Upper lobe of left lung (tissue), 6 donors: Measurements from ENCODE around the gene BANP. TPM values are rescaled to one million over a fixed set of nuclear protein-coding genes. Genes with fewer than 3 reads are reported as not detected.

Source experiments
- ATAC-seq, 2 donors: fragments of 200-7000 bp; cut with Tn5 transposase; one replicate each; pipeline ENCODE4 v1.9.1; 2022; ENCODE audit warnings: mild to moderate bottlenecking in 2 of 2, moderate library complexity in 2 of 2; ENCODE audit not compliant: low FRiP score in 2 of 2
- DNase-seq, 2 donors: peaks; one replicate each; pipeline ENCODE4 v3.0.0-alpha.2; 2019 to 2020
- H3K27ac ChIP-seq, 4 donors: fragments of 200-600 bp; sonication (generic); one replicate each; pipeline ENCODE4 v1.5.1; 2016 to 2019
- H3K27me3 ChIP-seq, 4 donors: fragments of 200-600 bp; sonication (generic); one replicate each; pipeline ENCODE4 v1.5.1; 2017 to 2019
- H3K36me3 ChIP-seq, 4 donors: fragments of 200-600 bp; sonication (generic); one replicate each; pipeline ENCODE4 v1.5.1; 2016 to 2019
- H3K4me1 ChIP-seq, 4 donors: fragments of 200-600 bp; sonication (generic); one replicate each; pipeline ENCODE4 v1.5.1; 2018 to 2019
- H3K4me3 ChIP-seq, 4 donors: fragments of 200-600 bp; sonication (generic); one replicate each; pipeline ENCODE4 v1.5.1; 2017 to 2019; ENCODE audit warnings: mild to moderate bottlenecking in 2 of 4, moderate library complexity in 1 of 4
- H3K9me3 ChIP-seq, 4 donors: fragments of 200-600 bp; sonication (generic); one replicate each; pipeline ENCODE4 v1.5.1; 2018 to 2019
- EP300 ChIP-seq, 4 donors: sonication (generic); formaldehyde crosslinking; IDR thresholded peaks; one replicate each; pipeline ENCODE4 v1.5.1; 2017; ENCODE audit warnings: antibody characterized with exemption in 4 of 4, control low read depth in 2 of 4
- POLR2A ChIP-seq, 4 donors: fragments of 450-650 bp; IDR thresholded peaks; one replicate each; pipeline ENCODE4 v1.5.1; 2016 to 2017; ENCODE audit warnings: antibody characterized with exemption in 4 of 4, mild to moderate bottlenecking in 2 of 4
- POLR2AphosphoS5 ChIP-seq, 2 donors: sonication (generic); formaldehyde crosslinking; IDR thresholded peaks; one replicate each; pipeline ENCODE4 v1.5.1; 2017; ENCODE audit warnings: antibody characterized with exemption in 2 of 2
- WGBS, 2 donors: methylation state at CpG; one replicate each; pipeline ENCODE4 v1.1.5; 2017 to 2018; 5-methylcytosine and 5-hydroxymethylcytosine counted together
- total RNA-seq, 6 donors: library from RNA; depleted of rRNA in 4 of 6; stranded (reverse); fragments of >200 nt in 4 of 6; gene quantifications; one replicate each; pipeline versions ENCODE4 v1.1.0 to v1.2.1, GENCODE V29; 2016 to 2021
- TF ChIP-seq, protein P1 (sequence below), 6 experiments: fragments of 450-650 bp in 4 of 6; fragments of 200-600 bp in 2 of 6; sonication (generic) in 2 of 6; IDR thresholded peaks; one replicate each; pipeline ENCODE4 v1.5.1; 2016 to 2019; ENCODE audit warnings: antibody characterized with exemption in 6 of 6
- donor health status: DM: no; HTN: no; CAD: no; lungs with moderate emphysema.
- donor health status: DM: no; HTN: yes; CAD: no; lungs with severe emphysema.

Gene BANP
- total RNA-seq, 6 donors from 2014 or later: 15.2 to 47.1 (median 24.4) TPM

DNA sequence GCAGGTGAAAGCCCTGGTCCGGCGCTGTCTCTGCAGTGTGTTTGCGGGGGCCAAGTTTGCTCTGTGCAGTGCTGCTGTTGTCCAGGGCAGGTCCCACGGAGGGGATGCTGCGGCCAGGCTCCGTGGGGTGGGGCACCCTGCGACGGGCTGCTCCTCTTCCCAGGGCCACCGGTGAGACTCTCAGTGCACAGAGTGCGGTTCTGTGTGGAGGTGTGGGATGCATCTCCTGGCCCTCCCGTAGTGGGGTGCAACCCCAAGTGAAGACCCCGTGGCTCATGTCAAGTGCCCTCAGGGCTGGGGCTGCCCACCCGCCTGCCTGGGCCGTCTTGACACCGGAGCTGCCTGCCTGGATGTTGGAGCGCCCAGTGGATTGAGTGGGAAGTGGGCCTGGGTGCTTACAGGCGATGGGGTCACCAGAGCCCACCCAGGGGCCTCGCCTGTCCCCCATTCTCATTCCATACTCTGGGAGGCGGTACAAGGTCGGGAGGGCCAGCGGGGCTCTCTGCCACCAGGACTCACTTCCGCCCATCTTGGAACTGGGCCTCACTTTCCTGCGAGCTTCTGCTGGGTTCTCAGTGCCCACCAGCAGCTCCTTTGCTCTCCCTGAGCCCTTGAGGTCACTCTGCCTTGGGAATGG lies 119.9 kb downstream of the BANP start:
- H3K36me3 ChIP-seq: peaks cover 9 to 70% (median 43%) of the 10 kb centered on the region in 4 donors
- WGBS, 2 donors: 95 to 97% methylated on average over 19 to 20 of the region's 23 CpGs
- DNase-seq: peak in 1 of 2 donors; percentile 73

GRCh38 chr16:88071908-88072307 lies 120.7 kb downstream of the BANP start:
- Histone ChIP-seq H3K36me3 (peaks cover 9 to 75% (median 49%) of the 10 kb centered on the region in 4 donors), H3K27me3 (no peaks in the 10 kb centered on the region), H3K27ac (no peak overlapping the region), H3K9me3 (no peaks in the 10 kb centered on the region), H3K4me1 (no peaks in the 10 kb centered on the region), H3K4me3 (no peak overlapping the region)
- TF ChIP-seq POLR2A (IDR thresholded peaks at IDR 0.05) (no peak), EP300 (IDR thresholded peaks at IDR 0.05) (no peak), POLR2AphosphoS5 (IDR thresholded peaks at IDR 0.05) (no peak)
- TF ChIP-seq, protein P1, sequence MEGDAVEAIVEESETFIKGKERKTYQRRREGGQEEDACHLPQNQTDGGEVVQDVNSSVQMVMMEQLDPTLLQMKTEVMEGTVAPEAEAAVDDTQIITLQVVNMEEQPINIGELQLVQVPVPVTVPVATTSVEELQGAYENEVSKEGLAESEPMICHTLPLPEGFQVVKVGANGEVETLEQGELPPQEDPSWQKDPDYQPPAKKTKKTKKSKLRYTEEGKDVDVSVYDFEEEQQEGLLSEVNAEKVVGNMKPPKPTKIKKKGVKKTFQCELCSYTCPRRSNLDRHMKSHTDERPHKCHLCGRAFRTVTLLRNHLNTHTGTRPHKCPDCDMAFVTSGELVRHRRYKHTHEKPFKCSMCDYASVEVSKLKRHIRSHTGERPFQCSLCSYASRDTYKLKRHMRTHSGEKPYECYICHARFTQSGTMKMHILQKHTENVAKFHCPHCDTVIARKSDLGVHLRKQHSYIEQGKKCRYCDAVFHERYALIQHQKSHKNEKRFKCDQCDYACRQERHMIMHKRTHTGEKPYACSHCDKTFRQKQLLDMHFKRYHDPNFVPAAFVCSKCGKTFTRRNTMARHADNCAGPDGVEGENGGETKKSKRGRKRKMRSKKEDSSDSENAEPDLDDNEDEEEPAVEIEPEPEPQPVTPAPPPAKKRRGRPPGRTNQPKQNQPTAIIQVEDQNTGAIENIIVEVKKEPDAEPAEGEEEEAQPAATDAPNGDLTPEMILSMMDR (IDR thresholded peaks at IDR 0.05): no peak
- DNase-seq: peak in 1 of 2 donors; percentile 78
- ATAC-seq: no peak
- WGBS, 2 donors: 88 to 98% methylated on average over 21 to 33 of the region's 33 CpGs

More for the DNA sequence above, 119.9 kb downstream of the BANP start:
- H3K27me3 ChIP-seq: no peaks in the 10 kb centered on the region
- H3K9me3 ChIP-seq: no peaks in the 10 kb centered on the region
- no peak for TF ChIP-seq POLR2AphosphoS5 (IDR thresholded peaks at IDR 0.05)
- no peak overlapping the region for H3K27ac ChIP-seq
- no peaks in the 10 kb centered on the region for H3K4me1 ChIP-seq
- no peak overlapping the region for H3K4me3 ChIP-seq
- ATAC-seq: no peak

DNA sequence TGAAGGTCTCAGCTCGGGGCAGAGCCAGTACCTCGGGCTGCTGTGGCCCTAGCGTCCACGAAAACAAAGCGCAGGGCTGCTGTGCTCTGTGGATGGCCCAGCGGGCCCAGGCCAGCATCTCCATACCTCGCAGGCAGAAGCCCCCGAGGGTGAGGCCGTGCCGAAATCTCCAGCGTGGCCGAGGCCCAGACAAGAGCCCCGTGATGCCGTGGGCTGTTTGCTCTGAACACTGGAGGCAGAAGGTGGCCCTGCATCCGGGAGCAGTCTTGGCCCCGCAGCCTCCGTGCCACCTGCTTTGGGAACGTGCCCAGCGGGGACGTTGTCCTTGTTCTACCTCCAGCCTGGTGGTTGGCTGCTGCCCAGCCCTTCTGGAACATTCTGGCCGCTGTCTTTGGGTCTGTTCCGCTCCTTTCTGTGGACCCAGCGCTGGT lies 121.4 kb downstream of the BANP start:
- Histone ChIP-seq H3K4me3 (no peak overlapping the region), H3K9me3 (no peaks in the 10 kb centered on the region), H3K4me1 (no peaks in the 10 kb centered on the region), H3K27me3 (no peaks in the 10 kb centered on the region), H3K36me3 (peaks cover 9 to 82% (median 51%) of the 10 kb centered on the region in 4 donors), H3K27ac (no peak overlapping the region)
- 93 to 98% methylated on average over 3 to 13 of the region's 23 CpGs for WGBS, 2 donors
- TF ChIP-seq POLR2AphosphoS5 (IDR thresholded peaks at IDR 0.05) (no peak), POLR2A (IDR thresholded peaks at IDR 0.05) (no peak), EP300 (IDR thresholded peaks at IDR 0.05) (no peak)
- TF ChIP-seq, protein P1 (IDR thresholded peaks at IDR 0.05): no peak
- DNase-seq: peak in 1 of 2 donors; percentile 79
- no peak for ATAC-seq

DNA sequence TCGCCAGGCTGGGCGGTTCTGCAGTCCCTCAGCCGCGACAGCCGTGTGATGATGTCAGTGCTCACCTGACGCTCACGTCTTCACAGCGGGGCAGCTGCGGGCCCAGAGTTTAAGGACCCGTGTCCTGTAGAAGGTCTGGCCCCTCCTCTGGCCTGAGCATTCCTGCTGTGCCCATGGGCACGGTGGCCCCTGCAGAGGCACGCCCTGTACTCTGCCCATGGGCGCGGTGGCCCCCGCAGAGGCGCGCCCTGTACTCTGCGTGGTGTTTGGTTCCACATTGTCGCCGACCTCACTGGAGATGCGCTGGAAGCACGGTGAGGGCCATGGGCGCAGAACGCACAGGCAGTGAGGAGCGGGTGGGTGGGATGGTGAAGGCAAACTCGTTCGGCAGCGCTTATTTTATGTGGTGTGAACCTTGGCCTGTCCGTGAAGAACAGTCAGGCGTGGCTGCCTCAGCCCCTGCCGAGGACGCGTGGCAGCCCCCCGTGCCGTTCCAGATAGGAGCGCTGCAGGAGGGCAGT lies 122.0 kb downstream of the BANP start:
- peaks cover 9 to 83% (median 57%) of the 10 kb centered on the region in 4 donors for H3K36me3 ChIP-seq
- DNase-seq (peak in 1 of 2 donors; percentile 68), ATAC-seq (no peak)
- no peak for TF ChIP-seq POLR2A (IDR thresholded peaks at IDR 0.05)
- TF ChIP-seq EP300 (IDR thresholded peaks at IDR 0.05): no peak
- no peak for TF ChIP-seq POLR2AphosphoS5 (IDR thresholded peaks at IDR 0.05)
- TF ChIP-seq, protein P1 (IDR thresholded peaks at IDR 0.05): no peak
- no peak overlapping the region for H3K4me3 ChIP-seq
- H3K4me1 ChIP-seq: no peaks in the 10 kb centered on the region
- no peaks in the 10 kb centered on the region for H3K9me3 ChIP-seq
- WGBS, 2 donors: 90 to 91% methylated on average over 12 to 36 of the region's 36 CpGs
- no peaks in the 10 kb centered on the region for H3K27me3 ChIP-seq
- no peak overlapping the region for H3K27ac ChIP-seq

- 97 to 100% methylated on average over 4 to 6 of the region's 6 CpGs for WGBS, 2 donors
- H3K9me3 ChIP-seq: no peaks in the 10 kb centered on the region
- ATAC-seq (no peak), DNase-seq (no peak)
- H3K36me3 ChIP-seq: peaks cover 9 to 84% (median 59%) of the 10 kb centered on the region in 4 donors
- H3K27ac ChIP-seq: no peak overlapping the region
- H3K4me1 ChIP-seq: no peaks in the 10 kb centered on the region
- H3K27me3 ChIP-seq: no peaks in the 10 kb centered on the region
- TF ChIP-seq EP300 (IDR thresholded peaks at IDR 0.05) (no peak), POLR2A (IDR thresholded peaks at IDR 0.05) (no peak), POLR2AphosphoS5 (IDR thresholded peaks at IDR 0.05) (no peak)
- TF ChIP-seq, protein P1 (IDR thresholded peaks at IDR 0.05): no peak
- no peak overlapping the region for H3K4me3 ChIP-seq
Observed at GRCh38 chr16:88074041-88074440, 122.8 kb downstream of the BANP start.
